H7 (cell line): Measurements from ENCODE around the gene TUT1. TPM values are rescaled to one million over a fixed set of nuclear protein-coding genes. Genes with fewer than 3 reads are reported as not detected.
"Not testable (repeated sequence)": the region's sequence is repeated elsewhere in the genome, so short reads cannot be mapped to it uniquely, and the experiment has no call there.

Experiments used
- DNase-seq: peaks from one replicate; pipeline ENCODE4 v3.0.0; 2012
- H3K27me3 ChIP-seq: 2 replicates; pipeline ENCODE4 v1.6.0; 2011; ENCODE audit warnings: mild to moderate bottlenecking, low read length; ENCODE audit not compliant: control insufficient read depth, insufficient read depth
- H3K36me3 ChIP-seq: replicated peaks from 2 replicates; pipeline ENCODE4 v1.5.1; 2011; ENCODE audit warnings: low read length; ENCODE audit not compliant: control insufficient read depth, insufficient read depth
- H3K4me3 ChIP-seq: 2 replicates; pipeline ENCODE4 v1.5.1; 2011; ENCODE audit warnings: low read depth, mild to moderate bottlenecking, control low read depth, low read length, moderate library complexity; ENCODE audit not compliant: insufficient read depth
- total RNA-seq: library from RNA; depleted of rRNA; stranded (reverse); fragments of >200 nt; shearing (Covaris generic); gene quantifications from 2 replicates; pipeline ENCODE4 v1.2.3, GENCODE V29; 2014

Gene TUT1
- total RNA-seq, 1 experiment from 2014 or later, result 29.4 TPM

DNA sequence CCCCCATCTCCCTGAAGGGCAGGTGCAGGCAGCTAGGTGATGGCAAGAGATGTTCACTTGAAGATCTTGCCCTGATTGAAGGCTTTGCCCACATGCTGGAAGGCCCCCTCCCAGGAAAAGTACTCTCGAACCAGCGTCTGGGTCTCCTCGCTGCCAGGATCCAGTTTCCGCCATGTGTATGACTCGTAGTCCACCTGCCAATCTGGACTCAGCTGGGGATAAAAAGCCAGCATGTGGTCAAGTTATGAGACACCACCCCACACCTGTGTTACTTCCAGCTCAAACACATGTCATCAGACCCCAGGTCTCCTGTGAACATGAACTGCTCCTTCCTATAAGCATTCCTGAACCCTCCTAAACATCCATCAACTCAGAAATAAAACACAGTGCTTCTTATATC is 31.7 kb downstream of the TUT1 start:
- peaks cover 15% of the 10 kb centered on the region for H3K36me3 ChIP-seq
- not testable (repeated sequence) for H3K27me3 ChIP-seq, H3K4me3 ChIP-seq, DNase-seq

DNA sequence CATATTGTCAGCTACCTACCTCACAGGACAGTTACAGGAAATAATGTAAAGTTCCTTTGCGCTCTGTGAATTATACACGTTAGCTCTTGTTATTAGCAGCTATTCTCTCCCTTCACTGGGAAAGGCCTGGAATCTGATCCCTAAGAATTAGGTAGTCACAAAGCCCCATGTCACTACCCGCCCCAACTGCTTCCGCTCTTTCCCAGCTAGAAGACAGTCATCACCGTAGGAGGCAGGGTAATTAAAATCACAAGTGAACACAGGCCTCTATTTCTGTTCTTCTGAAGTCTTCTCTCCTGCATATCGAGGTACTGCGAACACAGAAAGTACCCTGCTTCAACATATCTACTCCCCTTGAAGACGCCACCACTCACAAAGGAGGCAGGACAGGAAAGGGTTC is 32.1 kb downstream of the TUT1 start:
- Histone ChIP-seq H3K27me3 (no peaks in the 10 kb centered on the region), H3K4me3 (no peak overlapping the region), H3K36me3 (peaks cover 15% of the 10 kb centered on the region)
- DNase-seq, result no peak

DNA sequence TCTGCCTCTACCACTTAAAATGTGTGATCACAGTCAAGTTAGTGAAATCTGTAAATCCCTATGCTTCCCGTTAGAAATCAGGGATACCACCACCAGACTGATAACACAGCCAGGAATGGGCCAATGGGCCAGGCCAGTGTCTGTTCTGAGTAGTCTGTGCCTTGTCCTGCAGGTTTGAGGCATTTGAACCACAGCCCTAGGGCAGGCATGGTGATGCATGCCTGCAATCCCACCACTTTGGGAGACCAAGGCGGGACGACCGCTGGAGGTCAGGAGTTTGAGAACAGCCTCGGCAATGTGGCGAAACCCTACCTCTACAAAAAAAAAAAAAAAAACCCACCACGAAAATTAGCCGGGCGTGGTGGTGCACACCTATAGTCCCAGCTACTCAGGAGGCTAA is 32.7 kb downstream of the TUT1 start:
- Histone ChIP-seq H3K36me3 (peaks cover 15% of the 10 kb centered on the region), H3K4me3 (no peak overlapping the region), H3K27me3 (no peaks in the 10 kb centered on the region)
- no peak for DNase-seq

DNA sequence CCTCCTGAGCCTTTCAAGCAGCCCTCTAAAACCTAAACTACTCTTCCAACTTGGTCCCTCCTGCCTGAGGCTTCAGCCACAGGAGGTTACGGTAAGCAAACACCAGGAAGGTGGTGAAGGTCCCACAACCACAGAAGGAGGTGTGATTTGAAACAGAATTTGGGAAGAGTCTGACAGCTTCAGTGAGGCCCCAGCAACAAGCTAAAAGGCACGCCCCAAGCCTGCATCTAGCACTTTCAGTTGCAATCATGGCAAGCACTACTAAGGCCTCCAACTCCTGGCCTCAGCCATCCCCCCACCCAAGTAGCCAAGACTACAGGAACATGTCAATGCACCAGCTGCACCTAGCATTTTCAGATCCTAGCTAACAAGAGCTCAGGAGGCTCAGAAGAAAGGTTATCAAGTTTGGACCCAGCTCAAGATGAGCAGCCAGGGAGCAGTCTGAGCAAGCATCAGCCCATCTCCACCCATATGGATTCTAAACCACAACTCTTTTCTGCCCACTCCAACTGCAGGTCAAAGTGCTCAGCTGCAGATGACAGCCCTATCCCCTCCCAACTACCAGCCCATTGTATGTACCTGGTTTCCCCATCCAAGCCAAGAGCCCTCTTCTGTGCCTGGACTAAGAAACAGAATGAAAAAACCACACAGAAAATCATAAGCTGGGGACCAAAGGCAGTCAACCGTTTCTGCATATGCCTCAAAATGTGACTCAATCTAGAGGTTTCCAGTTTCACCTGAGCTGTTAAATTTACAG is 34.3 kb downstream of the TUT1 start:
- DNase-seq, result no peak
- Histone ChIP-seq H3K27me3 (no peaks in the 10 kb centered on the region), H3K4me3 (no peak overlapping the region), H3K36me3 (peaks cover 15% of the 10 kb centered on the region)

DNA sequence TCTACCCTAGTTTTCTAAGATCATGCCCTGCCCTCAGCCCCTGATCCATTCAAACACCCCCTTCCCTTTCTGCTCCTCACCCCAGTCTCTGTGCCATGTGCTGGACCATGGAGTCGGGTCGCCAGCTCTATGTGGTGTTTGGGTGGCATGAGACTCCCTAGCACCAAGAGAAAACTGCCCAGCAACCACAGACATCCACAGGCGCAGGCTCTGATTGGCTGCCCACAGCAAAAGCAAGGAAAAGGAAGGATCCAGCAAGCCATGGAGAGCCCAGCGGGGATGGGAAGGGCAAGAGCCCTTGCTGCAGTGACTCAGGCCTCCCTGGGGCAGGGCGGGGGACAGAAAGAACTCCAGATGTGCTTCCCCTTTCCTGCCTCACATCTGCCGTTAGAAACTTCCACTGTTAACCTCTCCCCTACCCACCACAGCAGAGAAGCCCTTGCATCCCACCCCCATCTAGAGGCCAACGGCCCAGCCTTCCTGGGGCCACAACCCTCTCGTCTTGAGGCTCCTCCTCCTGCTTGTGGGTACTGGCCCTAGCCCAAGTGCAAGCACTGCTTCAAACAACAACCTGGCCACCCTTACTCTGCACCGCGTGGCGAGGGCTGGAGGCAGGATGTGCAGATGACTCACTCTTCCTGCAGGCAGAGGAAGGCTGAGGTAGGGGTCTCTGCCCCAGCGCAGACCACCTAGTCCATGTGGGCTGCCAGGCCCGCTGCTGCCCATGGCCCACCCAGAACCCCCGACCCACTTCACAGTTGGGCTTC is 35.0 kb downstream of the TUT1 start:
- Histone ChIP-seq H3K4me3 (no peak overlapping the region), H3K36me3 (peaks cover 15% of the 10 kb centered on the region), H3K27me3 (no peaks in the 10 kb centered on the region)
- peak; percentile 89 for DNase-seq

DNA sequence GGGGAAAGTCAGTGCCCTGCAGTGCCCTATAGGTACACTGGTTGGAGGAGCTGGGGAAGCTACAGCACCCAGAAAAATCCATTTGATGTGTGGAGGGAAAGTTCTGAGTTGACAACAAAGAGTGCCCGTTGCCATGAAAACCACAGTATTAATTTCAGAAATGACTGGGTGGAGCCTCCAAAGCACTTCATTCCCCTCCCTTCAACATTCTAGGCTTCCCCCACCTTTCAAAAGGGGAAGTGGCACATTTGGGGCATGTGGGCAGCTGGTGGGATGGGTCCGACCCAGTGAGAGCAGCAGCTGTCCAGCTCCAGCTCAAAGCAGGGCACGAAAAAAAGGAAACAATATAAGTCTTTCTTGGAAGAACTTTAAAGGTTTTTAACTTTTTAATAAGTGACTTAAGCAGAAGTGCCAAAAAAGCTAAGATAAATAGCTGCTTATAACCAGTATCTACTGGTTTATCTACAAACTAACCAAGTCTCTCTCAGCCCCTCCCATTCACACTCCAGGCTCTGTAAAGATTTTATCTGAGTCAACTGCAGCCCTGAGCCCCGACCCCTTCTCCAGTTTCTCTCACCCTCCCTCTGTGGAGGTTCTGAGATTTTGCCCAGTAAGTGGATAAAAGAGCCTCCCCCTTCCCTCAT is 35.7 kb downstream of the TUT1 start:
- no peak overlapping the region for H3K4me3 ChIP-seq
- no peak for DNase-seq
- peaks cover 15% of the 10 kb centered on the region for H3K36me3 ChIP-seq
- H3K27me3 ChIP-seq, result peaks cover 2% of the 10 kb centered on the region; the same call in 1 of the 2 replicates

DNA sequence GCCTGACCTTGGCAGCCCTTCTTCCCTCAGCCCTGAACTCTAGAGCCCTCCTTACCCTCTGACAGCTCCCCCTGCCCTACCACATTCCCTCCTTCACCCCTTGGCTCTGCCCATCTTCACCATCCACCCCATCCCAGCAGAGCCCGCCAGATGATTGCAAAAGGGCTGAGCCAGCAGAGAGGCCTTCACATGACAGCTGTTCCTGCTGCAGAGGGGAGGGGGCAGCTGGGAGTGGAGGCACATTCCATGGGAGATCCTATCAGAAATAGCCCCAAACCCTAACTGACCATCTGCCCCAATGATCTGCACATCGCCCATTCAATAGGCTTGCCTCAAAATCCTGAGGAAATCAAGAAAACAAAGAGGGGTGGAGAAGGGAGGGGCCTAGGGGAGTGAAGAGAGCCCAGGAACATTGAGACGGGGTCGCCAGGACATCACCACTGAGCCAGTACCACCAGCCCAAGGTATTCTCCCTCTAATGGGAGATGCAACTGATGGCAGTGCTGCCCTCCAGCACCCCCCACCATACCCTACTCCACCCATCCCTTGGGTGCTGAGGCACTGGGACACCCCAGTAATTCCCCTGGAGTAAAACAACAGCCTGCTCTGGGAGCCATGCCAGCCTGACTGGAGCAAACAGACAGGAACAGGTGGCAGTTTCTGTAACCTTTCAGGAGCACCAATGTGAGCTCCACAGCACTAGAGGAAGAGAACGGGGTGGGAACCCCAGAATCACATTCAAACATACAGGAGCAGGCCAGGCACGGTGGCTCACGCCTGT is 36.7 kb downstream of the TUT1 start:
- no peak for DNase-seq
- H3K36me3 ChIP-seq, result peaks cover 9% of the 10 kb centered on the region
- no peak overlapping the region for H3K4me3 ChIP-seq
- peaks cover 5% of the 10 kb centered on the region; the same call in 1 of the 2 replicates for H3K27me3 ChIP-seq

DNA sequence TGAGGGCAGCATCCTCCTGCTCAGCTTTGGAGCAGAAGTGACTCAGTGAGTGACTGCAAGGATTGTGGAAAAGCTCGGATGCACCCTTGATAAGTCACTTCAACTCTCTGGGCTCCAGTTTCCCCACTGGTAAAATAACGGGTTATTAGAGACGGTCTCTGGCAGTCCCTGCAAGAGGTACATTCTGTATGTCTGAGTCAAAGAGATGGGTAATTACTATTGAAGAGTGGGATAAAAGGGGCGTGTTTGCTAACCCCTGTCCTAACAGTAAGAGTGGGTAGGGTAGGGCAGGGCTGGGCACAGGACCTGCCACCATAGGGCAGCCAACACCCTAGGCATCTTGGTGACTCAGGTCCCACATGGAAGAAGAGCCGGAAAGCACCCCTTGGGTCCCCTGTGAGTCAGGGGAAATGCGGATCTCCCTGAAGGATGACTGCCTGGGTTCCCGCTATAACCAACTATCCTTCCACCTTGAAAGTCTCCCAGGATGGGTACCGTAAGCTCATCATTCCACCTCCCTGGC is 37.4 kb downstream of the TUT1 start:
- no peak for DNase-seq
- Histone ChIP-seq H3K27me3 (peaks cover 7% of the 10 kb centered on the region), H3K36me3 (peaks cover 3% of the 10 kb centered on the region), H3K4me3 (no peak overlapping the region)

DNA sequence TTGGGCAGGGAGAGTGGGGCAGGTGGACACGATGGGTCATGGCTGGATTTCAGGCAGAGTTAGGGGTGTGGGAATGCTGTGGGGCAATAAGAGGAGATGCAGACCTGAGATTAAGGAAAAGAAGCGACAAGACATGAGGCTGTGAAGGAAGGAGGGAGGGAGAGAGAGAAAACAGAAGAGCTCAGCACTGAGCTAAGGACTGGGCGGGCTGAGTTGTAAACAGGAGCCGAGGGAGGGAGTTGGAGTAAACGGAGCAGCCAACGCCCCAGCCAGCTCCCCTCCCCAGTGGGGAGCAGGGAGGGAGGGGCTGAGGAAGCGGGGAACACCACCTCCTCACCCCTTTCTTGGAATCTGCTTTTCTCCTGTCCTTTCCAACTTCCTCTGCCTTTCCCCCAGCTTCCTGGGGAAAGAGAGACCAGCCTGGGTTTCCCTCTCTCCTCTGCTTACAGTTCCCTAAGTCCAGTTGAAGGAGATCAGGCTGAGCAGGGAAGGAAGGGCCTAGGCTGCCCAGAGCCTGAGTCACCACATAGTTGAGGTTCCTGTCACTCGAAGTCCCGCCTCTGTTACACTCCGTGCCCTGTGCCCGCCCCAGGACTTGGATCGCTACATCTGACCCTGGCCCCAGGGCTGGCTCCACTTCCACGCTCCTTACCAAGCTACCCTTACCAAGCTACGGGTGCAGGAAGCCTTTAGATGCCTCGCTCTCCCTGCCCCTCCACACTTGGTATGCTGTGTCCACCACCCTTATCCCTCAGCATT is 38.1 kb downstream of the TUT1 start:
- DNase-seq, result peak; percentile 72
- H3K27me3 ChIP-seq, result peaks cover 12% of the 10 kb centered on the region
- H3K36me3 ChIP-seq, result no peaks in the 10 kb centered on the region; the same call in 1 of the 2 replicates
- peak overlapping the region; percentile 24; the same call in 1 of the 2 replicates for H3K4me3 ChIP-seq

DNA sequence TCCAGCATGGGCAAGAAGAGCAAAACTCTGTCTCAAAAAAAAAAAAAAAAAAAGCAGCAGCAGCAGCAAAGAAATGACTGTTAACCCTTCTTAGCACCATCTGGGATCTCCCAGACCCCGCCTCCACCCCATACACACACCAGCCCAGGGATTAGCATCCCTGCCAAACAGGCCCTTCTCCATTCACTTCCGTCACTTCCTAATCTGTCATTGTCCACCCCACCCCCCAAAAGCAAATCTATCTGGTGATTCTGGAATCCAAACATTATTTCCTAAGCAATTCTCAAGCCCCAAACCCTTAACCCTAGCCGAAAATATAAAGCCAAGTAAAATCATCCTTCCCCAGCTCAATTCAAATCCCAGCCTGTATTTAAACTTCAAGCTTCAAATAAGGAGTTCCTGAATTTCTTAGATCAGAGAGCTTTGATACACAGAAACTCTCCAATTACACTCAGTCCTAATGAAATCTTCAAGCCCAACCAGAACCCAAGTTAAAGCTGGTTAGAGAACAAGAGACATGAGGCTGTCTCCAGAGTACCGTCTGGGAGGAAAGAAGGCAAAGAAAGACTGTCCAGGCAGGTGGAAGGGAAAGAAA is 38.7 kb downstream of the TUT1 start:
- peak; percentile 67 for DNase-seq
- Histone ChIP-seq H3K27me3 (peaks cover 18% of the 10 kb centered on the region), H3K36me3 (no peaks in the 10 kb centered on the region; the same call in 1 of the 2 replicates), H3K4me3 (no peak overlapping the region)

DNA sequence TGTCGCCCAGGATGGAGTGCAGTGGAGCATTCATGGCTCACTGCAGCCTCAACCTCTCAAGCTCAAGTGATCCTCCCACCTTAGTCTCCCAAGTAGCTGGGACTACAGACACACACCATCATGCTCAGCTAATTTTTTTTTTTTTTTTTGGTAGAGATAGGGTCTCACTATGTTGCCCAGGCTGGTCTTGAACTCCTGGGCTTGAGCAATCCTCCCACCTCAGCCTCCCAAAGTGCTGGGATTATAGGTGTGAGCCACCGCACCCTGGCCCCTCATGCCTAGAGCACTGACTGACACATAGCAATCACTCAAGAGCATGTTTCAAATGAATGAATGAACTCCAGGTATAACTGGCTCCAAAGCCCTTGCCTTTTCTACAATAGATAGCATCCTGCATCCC is 40.8 kb downstream of the TUT1 start:
- peaks cover 37% of the 10 kb centered on the region for H3K27me3 ChIP-seq
- not testable (repeated sequence) for DNase-seq, H3K36me3 ChIP-seq, H3K4me3 ChIP-seq

DNA sequence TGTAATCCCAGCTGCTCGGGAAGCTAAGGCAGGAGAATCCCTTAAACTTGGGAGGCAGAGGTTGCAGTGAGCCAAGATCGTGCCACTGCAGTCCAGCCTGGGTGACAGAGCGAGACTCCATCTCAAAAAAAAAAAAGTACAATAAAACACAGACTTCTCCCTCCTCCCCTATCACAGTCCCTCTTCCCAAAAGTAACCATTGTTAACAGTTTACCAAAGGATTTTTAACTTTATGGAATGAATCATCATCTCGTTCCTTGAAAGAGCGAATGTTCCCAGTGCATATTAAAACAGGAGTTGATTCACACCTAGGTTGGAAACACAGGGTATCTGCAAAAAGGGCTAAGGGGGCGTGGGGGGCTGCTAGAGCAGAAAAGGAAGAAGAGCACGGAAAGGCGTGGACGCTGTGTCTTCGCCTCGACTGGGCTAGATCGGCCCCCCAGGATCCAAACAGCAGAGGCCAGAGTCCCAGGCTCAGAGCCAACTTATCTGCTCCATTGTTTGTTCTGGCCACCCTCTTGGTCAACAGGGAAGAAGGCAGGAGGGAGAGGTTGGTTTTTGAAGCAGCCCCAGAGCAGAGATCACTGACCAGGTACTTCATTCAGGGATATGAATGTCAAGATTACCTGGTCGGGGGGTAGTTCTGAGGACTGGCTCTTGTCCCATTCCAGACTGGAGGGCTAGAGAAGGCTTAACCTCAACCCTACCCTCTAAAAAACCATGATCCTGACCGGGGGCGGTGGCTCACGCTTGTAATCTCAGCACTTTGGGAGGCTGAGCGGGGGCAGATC is 42.6 kb downstream of the TUT1 start:
- H3K4me3 ChIP-seq, result no peak overlapping the region
- H3K27me3 ChIP-seq, result peaks cover 55% of the 10 kb centered on the region
- DNase-seq, result no peak
- no peaks in the 10 kb centered on the region for H3K36me3 ChIP-seq
